NOMO-1 treated with dmso at 0.1 percent for 144 hours (cell line): Measurements from ENCODE around the gene LSM3.

ENCODE experiments used
- DNase-seq: peaks from one replicate; lab custom pipeline; 2025; ENCODE audit not compliant: unreplicated experiment; lab: John Stamatoyannopoulos, UW

LSM3 gene

DNA sequence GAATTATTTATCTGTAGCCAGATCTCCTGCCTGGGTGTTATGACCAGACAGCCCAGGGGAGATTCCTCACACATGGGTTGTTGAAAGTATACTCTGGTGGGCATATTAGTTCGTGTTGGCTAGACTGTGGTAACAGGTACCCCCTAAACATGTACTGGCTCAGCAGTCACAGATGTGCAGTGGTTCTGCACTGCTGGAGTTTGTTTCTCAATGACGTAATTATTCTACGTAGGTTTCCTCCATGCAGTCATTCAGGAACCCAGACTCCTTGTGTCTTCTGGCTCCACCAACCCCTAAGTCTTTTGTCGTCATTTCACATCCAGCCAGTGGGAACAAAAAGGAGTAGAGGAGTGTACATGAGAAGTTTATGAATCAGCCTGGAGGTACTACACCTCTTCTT lies 16.2 kb downstream of the LSM3 start:
- no peak for DNase-seq

DNA sequence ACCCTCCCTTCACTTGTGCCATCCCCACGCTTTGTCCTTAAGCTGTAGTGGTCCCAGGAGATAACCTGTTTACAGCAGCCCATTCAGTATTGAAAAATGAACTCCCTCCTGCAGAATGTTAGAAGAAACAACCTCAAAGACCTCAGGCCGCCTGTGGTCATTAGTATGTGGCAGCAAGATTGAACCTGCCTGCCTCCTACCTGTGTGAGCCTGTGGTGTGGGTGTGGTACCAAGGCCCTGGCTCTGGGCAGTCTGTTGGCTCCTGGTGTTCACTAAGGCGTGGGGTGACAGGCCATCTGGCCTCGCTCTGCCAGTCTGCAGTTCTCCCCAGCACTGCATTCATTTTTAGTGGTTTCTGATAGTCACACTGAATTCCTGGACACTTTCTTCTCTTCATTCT lies 21.0 kb downstream of the LSM3 start:
- DNase-seq, result no peak

DNA sequence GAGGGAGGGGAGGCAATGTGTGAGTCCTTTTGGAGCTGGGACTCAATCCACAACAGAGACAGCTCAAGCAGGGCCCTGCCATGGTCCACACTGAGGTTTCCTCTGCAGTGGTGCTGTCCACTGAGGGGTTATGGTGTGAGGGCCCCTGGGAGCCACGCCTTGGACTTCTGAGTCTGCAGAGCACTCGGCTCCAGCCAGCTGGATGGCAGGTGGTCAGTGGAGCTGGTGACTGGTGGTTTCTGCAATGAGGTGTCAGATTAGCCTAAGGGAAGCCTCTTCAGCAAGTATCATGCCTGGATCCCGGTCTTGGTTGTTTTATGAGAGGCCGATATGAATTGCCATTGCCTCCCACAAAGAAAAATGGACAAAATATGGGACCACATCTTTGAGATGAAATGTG lies 21.7 kb downstream of the LSM3 start:
- DNase-seq, result no peak

DNA sequence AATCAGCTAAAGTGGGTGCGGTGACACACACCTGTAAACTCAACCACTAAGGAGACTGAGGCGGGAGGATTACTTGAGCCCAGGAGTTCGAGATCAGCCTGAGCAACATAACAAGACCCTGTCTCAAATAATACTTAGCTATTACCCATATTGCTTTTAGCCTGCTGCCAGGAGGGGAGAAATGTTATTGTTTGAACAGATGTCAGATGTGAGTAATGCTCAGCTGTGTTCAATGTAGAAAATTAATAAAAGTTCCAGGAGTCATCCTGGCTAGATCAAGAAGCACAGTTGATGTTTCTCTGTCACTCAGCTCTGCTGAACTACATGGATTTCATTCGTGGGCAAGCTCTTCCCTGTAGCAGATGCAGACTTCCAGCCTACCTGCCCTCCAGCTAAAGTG lies 22.2 kb downstream of the LSM3 start:
- no peak for DNase-seq

DNA sequence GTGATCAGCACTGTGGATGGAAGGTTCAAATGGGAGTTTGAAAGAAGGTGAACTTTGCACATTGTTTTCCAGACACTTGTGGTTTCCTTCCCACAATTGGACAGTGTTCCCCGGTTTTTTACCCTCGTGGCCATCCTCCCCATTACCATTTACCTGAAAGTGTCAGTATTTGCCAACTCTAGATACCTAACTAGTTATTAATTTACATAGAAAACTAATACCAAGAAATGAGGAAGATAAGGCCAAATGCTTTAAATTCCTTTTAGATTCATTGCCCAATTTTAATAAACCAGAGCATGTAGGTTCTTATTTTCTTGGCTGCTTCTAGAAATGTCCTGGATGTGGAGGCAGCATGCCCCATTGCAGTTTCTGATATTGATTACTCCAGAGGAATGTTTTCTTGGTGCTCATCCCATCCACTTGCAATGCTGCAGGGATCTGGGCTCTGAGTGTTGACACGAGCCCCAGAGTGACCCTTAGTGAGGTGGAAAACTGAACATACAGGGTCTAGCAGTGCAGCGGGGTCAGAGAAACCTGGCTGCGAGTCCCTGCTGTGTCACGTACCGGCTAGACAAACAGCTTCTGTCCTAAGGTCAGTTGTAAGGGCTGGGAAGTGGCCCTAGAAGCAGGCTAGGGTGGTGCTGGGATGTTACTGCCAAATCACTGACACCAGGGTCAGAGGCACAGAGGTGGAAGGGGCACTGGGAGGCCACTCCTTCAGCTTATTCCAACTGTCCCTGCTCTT lies 23.5 kb downstream of the LSM3 start:
- DNase-seq, result no peak

DNA sequence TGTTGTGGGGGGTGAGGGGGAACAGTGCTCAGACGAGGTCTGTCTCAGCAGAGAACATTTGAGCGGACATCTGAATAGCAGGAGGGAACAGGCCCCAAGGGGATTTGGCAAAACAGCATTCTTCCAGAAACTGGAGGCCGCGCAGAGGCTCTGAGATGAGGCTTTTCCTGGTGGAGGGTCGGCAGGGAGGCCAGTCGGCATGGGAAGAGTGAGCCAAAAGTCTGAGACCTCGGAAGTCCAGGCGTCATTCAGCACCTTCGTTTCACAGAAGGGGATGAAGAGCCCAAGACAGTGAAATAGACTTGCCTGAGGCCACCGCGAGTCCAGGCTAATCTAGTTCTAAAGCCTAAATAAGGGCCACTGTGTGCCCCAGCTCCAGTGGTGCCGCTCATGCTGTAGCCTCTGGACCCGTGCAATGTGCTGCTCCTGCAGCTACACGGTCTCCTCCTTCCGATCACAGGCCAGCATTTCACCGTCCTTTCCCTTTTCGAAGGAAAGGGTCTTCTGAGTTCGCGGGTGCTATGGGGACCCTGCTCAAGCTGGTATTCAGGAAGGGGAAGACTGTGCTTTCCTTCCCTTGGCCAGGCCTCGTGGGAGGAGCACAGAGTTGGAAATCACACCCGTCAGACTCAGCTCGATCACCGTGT lies 24.4 kb downstream of the LSM3 start:
- no peak for DNase-seq

DNA sequence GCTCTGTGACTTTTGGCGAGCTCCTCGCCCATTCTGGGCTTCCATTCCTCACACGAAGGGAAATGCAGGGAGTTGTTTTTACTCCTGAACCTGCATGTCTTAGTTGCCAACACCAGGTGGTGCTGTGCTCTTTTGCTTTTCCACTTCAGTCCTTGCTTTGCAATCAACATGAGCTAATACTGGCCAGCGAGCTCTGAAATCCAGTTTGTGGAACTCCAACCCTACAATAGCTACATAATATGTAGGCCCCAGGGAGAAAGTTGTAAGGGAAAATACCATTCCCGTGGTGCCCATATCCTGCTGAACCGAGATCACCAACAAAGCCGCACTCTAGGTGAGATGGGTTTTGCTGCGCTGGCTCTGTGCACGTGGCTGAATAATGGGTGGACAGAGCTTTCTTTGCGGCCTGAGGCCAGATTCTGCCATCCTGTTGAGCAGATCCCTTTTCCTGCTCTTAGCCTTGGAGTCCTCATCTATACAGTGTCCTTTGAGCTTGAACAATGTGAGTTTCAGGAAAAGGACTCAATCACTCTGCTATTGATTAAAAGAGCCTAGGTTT lies 25.0 kb downstream of the LSM3 start:
- DNase-seq, result peak; percentile 88

DNA sequence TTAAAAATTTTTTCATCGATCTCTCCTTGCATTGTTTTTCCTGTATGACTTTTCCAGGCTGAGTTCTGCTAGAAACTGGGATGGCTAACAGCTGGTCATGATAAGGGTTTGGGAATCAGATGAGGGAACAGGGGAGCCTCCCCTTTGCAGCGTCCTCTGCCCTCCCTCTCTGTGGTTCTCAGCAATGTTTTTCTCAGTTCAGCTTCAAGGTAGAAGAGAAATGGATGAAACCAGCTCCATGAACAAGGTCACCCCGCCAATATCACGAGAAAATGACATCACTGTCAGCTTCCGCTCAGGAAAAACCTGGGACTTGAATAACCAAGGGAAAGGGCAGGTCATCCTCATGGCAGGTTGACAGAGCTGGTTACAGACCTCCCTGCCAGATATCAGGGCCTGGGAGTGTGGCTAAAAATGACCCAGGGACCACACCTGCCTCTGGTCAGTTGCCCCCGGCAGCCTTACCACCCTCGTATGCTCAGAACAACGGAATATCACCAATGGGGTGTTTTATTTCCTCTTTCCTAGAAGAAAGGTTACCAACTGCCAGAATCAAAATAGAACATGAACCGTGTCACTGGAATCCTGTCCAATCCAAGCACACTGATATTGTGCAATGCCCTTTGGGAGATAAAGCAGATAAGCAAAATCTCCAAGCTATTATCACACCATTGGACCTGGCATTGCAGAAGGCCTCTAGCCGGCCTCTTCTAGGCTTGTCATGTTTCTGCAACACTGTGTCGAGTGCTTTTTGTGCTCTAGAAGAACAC lies 26.1 kb downstream of the LSM3 start:
- peak; percentile 76 for DNase-seq

DNA sequence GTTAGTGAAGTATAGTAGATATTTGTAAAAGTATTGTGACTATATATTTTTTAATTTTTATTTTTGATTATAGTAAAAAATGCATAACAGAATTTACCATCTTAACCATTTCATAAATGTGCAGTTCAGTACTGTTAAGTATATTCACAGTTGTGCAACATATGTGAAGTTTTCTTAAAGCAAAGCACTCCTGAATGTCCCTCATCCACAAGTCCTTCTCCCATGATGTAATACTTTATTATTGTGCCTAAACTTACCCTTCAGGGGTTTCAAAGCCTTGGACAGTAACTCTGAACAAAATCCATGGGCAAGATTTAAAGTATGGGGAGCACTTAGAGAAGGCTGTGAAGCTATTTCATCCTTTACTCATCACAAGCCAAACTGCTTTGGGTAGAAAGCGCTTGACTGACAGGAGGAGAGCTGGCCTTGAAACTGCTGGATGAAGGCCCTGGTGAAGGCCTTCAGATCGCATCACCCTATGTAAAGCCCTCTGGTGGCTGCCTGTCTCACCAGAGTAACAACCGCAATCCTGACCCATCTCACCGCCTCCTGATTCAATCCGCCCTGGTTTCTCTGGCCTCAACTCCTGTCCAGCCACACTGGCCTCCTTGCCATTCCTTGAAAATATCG lies 28.0 kb downstream of the LSM3 start:
- DNase-seq, result no peak

DNA sequence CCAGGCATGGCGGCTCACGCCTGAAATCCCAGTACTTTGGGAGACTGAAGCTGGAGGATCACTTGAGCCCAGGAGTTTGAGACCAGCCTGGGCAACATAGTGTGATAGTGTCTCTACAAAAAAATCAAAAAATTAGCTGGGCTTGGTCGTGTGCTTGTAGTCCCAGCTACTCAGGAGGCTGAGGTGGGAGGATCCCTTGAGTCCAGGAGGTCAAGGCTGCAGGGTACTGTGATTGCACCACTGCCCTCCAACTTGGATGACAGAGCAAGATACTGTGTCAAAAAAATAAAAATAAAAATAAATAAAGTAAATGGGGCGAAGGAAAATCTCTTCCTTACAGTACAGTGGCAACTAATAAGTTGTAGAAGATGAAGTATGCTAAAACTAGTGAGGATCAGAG lies 29.6 kb downstream of the LSM3 start:
- no peak for DNase-seq

DNA sequence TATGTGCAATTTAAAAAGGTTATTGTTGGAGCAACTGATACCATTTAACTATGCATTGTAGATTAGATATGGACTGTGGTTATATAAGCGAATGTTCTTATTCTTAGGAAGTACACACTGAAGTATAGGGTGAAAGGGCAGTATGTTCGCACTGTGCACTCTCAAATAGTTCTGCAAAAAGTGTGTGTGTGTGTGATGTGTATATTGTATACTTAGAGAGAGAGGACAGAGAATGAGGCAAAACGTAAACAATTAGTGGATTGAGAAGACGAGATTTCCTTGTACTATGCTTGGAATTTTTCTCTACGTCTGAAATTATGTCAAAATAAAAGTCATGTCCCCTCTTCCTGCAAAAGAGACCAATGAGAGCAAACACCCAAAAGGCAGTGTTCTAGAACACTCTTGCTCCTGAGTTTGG lies 30.4 kb downstream of the LSM3 start:
- no peak for DNase-seq

DNA sequence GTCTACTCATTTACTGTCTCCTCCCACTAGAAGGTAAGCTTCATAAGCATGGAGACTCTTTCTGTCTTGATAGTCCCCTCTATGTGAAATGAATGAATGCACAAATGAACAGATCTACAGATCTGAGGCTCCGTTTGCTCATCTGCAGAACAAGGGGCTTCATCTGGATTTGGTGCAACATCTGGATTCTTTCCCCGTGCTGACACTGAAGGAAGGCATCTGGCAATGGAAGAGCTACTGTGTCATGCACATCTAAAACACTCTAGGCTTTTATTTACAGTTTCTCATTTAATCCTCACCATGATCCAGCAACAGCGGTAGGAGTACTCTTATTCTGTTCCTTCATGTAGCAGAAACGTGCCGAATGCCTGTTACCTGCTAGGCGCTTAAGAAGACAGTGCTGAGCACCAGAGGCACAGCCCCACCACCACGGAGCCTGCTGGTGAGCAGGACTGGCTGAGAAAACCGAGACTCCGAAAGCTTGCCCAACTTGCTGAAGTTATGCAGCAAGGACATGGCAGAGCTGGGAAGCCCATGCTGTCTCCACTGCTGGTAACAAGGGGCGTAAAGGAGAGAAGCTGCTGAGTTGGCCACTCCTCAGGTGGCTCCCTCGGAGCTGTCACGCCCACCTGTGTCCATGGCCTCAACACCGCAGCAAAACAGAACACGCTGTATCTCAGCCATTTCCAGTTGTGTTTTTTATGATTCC lies 31.1 kb downstream of the LSM3 start:
- no peak for DNase-seq

DNA sequence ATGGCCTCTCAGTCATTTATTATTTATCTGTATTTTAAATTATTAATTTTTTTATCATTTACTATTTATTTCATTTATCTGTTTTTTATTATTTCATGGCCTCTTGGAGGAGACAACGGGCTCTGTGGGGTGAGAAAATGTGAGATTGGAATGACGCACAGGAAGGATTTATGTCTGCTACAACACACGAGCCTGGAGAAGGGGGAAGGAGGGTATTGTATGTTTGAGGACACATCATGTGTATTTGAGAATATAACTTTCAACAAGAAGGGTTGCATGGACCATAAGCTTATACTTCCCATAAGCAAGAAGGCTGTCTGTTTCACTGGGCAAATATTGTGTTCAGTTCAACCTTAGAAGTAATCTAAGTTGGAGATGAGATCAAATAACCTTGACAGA lies 31.7 kb downstream of the LSM3 start:
- no peak for DNase-seq

DNA sequence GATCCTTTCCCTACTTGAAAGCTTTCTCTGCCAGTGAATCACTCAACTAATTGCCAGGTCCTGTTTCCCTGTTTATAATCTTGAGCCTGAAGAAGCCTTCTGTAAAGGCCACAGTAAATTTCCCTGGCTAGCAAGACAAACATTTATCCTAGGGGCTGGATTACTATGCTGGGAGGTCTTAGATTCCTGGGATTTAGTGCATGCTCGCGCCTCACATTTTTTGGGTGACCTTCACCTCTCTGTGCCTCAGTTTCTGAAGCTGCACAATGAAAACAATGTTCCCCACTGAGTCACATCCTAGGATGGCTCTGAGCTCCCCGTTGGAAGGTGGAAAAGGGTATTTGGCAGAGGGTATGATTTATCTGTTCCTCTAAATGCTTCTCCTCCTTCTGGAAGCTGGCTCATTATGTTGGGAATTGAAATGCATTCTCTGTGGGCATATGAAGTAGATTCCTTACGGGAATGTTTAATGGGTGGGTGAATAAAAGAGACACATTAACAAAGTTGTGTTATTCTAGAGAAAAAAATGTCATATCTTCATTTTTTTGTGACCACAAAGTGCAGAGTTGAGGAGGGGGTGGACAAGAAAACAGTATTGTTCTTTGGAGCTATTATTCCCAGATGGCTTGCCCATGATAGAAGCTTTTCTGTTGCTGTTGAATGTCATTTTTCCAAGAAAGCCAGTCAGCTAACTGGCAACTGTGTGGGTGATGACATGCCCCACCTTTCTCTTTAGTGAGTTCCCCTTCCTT lies 32.4 kb downstream of the LSM3 start:
- DNase-seq, result no peak

DNA sequence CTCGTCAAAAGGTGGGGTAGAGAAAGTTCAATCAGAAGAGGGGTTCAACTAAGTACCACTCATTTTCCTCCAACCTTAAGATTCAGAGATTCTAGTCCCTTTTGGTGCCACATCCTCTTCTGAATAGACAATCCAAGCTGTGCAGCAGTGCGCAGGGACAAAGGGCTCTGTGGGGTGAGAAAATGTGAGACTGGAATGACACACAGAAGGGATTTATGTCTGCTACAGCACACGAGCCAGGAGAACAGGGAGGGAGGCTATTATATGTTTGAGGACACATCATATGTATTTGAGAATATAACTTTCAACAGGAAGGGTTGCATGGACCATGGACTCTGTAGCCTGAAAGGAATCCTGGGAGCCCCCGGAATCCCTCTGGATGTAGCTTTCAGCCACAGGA lies 33.0 kb downstream of the LSM3 start:
- no peak for DNase-seq

DNA sequence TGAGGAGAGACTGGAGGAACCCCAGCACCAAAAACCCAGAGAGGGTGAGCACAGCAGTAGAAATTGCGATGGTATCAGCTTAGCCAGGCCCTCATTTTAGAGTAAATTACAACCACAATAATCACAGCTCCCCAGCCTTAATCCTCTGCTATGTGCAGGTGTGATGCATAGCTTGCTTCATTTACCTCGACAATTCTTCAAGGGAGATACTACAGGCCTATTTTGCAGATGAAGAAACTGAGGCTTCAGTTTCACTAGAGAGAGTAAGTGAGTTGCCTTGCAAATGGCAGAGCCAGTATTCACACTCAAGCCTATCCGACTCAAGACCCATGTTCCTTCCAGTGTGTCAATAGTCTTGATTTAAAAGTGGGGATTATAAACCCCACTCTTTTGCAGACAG lies 33.4 kb downstream of the LSM3 start:
- DNase-seq, result no peak

DNA sequence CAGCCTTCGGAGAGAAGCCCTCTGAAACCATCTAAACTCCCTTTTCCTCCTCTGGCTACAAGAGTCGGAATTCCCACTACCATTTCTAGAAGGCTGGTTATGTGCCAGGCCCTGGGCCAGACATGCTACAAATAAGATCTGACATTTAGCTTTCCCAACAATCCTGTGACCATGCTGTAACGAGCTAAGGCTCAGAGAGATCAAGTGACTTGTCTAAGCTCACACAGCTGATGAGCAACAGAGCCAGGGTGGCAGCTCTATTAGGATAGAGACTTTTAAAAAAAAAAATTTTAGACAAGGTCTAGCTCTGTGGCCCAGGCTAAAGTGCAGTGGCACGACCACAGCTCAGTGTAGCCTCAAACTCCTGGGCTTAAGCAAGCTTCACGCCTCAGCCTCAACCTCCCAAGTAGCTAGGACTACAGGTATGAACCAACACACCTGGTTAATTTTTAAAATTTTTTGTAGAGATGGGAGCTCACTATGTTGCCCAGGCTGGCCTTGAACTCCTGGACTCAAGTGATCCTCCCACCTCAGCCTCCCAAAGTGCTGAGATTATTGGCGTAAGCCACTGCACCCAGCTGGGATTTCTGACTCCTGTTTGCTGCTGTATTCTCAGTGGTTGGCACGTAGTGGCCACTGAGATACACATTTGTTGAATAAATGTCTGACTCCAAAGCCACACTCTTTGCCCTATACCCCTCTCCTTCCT lies 34.6 kb downstream of the LSM3 start:
- DNase-seq, result no peak

DNA sequence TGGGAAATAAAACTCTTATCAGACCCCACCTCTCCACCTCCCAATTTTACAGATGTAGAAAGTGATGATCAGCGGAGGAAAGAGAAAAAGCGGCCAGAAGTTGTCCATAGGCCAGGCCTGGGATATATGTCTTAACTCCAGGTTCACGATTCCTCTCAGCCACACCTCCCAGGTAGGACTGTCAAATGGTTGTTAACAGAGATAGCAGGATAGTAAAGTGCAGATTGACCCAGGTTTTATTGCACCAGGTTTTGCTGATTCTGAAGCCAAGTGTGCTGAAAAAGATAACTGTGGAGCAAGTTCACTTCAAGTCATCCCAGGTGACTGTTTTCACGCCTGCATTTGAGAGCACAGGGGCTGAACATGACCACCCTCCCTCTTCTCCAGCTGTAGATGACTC lies 36.1 kb downstream of the LSM3 start:
- DNase-seq, result no peak

DNA sequence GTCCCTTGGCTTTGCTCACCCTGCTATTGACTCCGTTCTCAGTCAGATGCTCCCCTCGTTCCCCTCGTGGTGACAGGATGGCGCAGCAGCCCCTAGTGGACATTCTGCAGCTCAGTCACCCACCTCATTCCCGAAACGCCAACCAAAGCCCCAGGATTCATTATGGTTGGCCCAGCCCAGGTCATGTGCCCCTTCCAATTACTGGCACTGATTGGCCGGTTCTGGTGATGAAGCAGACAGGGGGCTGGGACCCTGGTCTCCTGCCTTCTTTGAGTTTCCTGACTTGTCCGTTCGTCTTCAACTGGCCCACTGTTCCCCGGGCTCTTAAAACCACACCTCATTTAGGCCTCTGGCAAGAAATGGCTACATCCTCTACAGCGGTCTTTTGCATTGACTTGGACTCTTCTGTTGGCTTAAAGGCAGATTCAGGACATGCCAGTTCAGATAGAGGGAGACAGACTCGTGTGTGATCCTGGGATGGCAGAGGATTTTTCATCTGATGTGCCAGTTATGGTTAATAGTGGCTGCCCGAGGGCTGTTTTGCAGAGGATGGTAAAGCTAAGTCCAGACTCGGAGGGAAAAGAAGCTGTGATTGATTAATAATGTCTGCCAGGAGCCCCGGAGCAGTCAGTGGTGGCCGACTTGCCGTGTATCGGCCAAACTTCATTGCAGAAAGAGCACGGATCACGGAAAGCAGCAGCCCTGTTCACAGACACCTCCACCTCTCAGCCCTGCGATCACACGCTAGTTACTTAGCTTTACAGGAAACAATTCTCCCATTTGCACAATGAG lies 37.8 kb downstream of the LSM3 start:
- no peak for DNase-seq
